Type B pancreatic cell (in vitro differentiated cells): Measurements from ENCODE around the gene ARHGAP19. TPM values are rescaled to one million over a fixed set of nuclear protein-coding genes. Genes with fewer than 3 reads are reported as not detected.

Experiments
- DNase-seq: peaks from one replicate; pipeline ENCODE4 v3.0.0; 2021; ENCODE audit warnings: mixed read lengths; ENCODE audit not compliant: unreplicated experiment; ENCODE audit errors: extremely low spot score
- H3K27ac Mint-ChIP-seq: 2 replicates; pipeline ENCODE4 v1.8.0; 2021; ENCODE audit warnings: mild to moderate bottlenecking, mixed read lengths
- H3K27me3 Mint-ChIP-seq: 2 replicates; pipeline ENCODE4 v1.8.0; 2021; ENCODE audit warnings: mixed read lengths
- H3K36me3 Mint-ChIP-seq: 2 replicates; pipeline ENCODE4 v1.8.0; 2021; ENCODE audit warnings: mixed read lengths
- H3K4me1 Mint-ChIP-seq: one replicate; pipeline ENCODE4 v1.8.0; 2021; ENCODE audit warnings: mixed read lengths; ENCODE audit not compliant: unreplicated experiment
- H3K4me3 Mint-ChIP-seq: 2 replicates; pipeline ENCODE4 v1.8.0; 2021; ENCODE audit warnings: mild to moderate bottlenecking, mixed read lengths
- H3K9me3 Mint-ChIP-seq: 2 replicates; pipeline ENCODE4 v1.8.0; 2021; ENCODE audit warnings: mixed read lengths
- total RNA-seq: library from RNA; stranded (reverse); gene quantifications from 2 replicates; pipeline ENCODE4 v1.2.1, GENCODE V29; 2021; ENCODE audit warnings: low replicate concordance
- TF ChIP-seq, protein P1 (sequence below): fragments of 200-600 bp; sonication (generic); conservative IDR thresholded peaks from 2 replicates; pipeline ENCODE4 v1.5.0; 2021; ENCODE audit warnings: antibody characterized with exemption, mild to moderate bottlenecking

Gene ARHGAP19
- total RNA-seq, 1 donor from 2014 or later: 19.8 TPM

DNA sequence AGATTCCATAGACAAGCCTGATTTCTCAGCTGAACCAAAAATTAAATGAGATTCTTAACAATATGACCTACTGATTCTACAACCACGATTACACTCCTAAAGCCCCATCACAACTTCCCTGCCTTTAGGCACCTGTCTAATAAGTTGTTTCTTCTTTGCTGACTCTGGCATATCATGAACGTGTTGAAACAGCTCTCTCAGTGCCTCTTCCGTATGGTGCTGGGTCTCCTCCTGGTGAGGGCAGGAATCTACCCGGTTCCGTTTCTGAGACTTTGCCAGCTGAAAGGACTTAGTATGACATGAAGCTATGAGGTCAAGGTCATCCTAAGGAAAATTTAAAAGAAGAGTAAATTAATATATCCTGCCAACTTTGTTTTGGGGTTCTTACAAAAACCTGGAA, 48.6 kb downstream of the ARHGAP19 start:
- H3K36me3 Mint-ChIP-seq: peaks cover 22% of the 10 kb centered on the region
- H3K9me3 Mint-ChIP-seq: no peaks in the 10 kb centered on the region
- TF ChIP-seq, protein P1, sequence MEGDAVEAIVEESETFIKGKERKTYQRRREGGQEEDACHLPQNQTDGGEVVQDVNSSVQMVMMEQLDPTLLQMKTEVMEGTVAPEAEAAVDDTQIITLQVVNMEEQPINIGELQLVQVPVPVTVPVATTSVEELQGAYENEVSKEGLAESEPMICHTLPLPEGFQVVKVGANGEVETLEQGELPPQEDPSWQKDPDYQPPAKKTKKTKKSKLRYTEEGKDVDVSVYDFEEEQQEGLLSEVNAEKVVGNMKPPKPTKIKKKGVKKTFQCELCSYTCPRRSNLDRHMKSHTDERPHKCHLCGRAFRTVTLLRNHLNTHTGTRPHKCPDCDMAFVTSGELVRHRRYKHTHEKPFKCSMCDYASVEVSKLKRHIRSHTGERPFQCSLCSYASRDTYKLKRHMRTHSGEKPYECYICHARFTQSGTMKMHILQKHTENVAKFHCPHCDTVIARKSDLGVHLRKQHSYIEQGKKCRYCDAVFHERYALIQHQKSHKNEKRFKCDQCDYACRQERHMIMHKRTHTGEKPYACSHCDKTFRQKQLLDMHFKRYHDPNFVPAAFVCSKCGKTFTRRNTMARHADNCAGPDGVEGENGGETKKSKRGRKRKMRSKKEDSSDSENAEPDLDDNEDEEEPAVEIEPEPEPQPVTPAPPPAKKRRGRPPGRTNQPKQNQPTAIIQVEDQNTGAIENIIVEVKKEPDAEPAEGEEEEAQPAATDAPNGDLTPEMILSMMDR: no peak
- no peak for DNase-seq
- H3K4me3 Mint-ChIP-seq: no peak overlapping the region
- H3K27ac Mint-ChIP-seq: peak overlapping the region; percentile 64
- no peaks in the 10 kb centered on the region for H3K4me1 Mint-ChIP-seq
- H3K27me3 Mint-ChIP-seq: no peaks in the 10 kb centered on the region

DNA sequence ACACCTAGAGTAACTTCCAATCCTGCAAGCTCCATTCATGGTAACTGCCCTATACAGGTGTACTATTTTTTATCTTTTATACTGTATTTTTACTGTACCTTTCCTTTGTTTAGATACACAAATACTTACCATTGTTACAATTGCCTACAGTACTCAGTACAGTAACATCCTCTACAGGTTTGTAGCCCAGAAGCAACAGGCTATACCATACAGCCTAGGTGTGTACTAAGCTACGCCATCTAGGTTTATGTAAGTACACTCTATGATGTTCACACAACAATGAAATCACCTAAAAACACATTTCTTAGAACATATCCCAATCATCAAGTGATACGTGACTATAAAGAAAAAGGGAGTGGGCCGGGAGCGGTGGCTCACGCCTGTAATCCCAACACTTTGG, 53.6 kb downstream of the ARHGAP19 start:
- peaks cover 13% of the 10 kb centered on the region for H3K36me3 Mint-ChIP-seq
- no peak overlapping the region for H3K4me3 Mint-ChIP-seq
- TF ChIP-seq, protein P1: no peak
- no peaks in the 10 kb centered on the region for H3K27me3 Mint-ChIP-seq
- no peak for DNase-seq
- H3K27ac Mint-ChIP-seq: no peak overlapping the region
- H3K4me1 Mint-ChIP-seq: no peaks in the 10 kb centered on the region
- no peaks in the 10 kb centered on the region for H3K9me3 Mint-ChIP-seq

DNA sequence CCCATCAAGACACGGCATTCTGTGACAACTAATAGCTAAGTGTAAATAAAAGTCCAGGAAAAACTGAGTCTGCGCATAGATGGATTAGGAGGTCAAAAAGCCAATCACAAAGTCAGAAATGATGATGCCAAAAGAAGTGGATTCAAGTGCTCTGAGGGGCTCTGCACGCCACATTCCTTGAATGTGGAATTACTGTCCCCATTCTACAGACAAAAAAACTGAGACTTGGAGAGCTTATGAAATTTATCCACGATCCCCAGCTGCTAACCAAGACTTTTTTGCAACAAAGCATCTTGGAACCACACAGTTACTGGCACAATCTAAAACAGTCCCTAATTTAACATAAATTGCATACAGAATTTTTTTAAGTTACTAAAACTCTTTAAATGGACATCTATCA, 57.1 kb downstream of the ARHGAP19 start:
- Mint-ChIP-seq H3K27me3 (no peaks in the 10 kb centered on the region), H3K4me1 (no peaks in the 10 kb centered on the region), H3K9me3 (no peaks in the 10 kb centered on the region), H3K36me3 (peaks cover 8% of the 10 kb centered on the region), H3K27ac (no peak overlapping the region), H3K4me3 (no peak overlapping the region)
- no peak for DNase-seq
- TF ChIP-seq, protein P1: no peak

DNA sequence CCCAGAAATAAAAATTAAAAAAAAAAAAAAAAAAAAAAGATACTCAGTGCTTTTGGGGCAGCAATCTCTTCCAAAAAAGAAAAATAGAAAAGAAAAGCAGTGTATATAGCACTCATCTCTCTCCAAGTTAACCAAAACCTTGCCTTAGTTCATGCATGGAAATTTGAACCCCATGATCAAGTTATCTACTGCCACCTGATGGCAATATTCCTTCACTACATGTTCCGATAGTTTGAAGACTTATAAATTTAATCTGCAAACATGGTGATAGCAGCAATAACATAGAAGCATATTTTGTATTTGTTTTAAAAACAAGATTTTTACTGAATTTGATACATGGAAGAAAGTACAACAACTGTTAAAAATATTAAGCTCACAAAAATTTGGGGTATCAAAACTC, 58.0 kb downstream of the ARHGAP19 start:
- TF ChIP-seq, protein P1: peak; percentile 86
- DNase-seq: no peak
- Mint-ChIP-seq H3K4me1 (no peaks in the 10 kb centered on the region), H3K9me3 (no peaks in the 10 kb centered on the region), H3K36me3 (peaks cover 8% of the 10 kb centered on the region), H3K27me3 (no peaks in the 10 kb centered on the region), H3K4me3 (no peak overlapping the region), H3K27ac (no peak overlapping the region)

DNA sequence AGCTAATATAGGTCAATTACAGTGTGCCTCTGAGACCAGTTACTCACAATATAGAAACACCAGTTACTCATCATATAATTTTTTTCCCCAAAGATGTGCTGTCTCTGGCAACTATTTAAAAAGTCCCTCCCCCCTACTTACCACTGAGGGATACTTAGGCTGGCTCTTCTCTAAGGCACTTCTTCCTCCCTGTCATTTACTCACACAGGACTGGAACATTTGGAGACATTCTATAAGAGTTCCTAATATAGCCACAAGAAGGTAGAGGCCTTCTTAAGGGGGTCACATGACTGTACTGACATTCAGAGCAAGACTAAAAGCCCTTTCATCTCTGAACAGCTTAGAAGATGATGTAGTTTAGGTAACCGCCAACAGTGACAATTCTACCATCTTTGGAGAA, 62.3 kb downstream of the ARHGAP19 start:
- Mint-ChIP-seq H3K4me1 (no peaks in the 10 kb centered on the region), H3K27ac (no peak overlapping the region), H3K36me3 (peaks cover 16% of the 10 kb centered on the region), H3K4me3 (no peak overlapping the region), H3K9me3 (no peaks in the 10 kb centered on the region), H3K27me3 (no peaks in the 10 kb centered on the region)
- no peak for DNase-seq
- TF ChIP-seq, protein P1: no peak
